NCI-H345 treated with DMSO at 0.1 percent for 48 hours (cell line): ENCODE measurements around the gene KCNQ1.

Source experiments
- DNase-seq: peaks from one replicate; lab custom pipeline; 2025; ENCODE audit not compliant: unreplicated experiment; lab: John Stamatoyannopoulos, UW

KCNQ1 gene

DNA sequence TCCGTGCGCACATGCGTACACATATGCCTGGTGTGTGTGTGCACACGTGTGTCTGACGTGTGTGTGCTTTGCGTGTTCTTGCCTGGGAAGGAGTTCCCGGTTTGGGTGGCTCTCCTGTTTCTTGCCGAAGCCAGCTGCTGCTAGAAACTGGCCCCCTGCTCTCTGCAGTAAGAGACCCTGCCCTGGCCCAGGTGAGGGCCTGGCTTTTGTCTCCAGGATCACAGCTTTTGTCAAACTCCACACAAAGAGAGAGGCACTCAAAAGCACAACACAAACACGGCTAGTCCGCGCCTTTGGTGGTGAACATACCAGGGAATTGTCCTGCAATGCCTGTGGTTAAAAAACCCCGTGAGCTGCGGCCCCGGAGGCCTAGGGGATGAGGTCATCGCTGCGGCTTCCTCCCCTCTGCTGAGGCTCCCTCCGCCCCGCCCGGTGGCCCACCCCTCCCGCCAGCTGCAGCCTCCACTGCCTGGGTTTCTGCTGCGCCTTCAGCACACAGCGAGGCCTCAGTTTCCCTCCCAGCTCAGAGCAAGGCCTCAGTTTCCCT is 88.9 kb downstream of the KCNQ1 start:
- DNase-seq = no peak

DNA sequence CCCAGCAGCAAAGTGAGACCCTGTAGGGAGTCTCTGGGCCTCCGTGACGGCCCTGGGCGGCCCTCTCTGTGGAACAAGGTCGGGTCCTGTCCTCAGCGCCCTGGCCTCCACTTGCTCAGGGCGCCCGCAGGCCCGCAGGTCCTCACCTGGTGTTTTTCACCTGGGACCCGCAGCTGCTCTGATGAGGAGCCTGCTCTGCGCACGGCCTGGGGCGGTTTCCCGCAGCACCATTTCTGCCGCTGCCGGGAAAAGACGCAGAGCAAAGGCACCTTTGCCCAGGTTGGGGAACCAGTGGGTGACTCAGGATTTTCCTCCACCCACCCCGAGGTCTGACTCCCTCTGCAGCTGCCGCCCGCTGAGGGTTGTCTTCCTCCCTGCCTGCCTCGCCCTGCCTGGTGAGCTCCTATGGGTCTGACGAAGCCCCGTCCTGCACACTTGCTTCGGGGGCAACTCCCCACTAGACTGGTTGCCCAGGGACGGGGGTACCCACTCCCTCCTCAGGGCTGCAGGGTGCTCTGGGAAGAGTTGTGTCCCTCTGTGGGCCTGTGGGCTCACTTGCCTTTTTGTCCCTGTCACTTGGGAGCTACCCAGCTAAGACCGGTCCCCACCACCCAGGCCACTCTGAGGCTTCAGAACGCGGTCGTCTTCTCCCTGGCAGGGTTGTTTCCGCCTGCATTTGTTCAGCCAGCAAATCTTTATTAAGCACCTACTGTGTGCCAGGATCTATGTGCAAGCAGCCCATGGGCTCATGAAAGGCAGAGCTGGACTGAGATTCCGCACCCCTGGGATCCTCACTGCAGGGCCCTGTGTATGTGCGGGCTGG is 89.5 kb downstream of the KCNQ1 start:
- no peak for DNase-seq

GRCh38 chr11:2534957-2535672 is 90.3 kb downstream of the KCNQ1 start:
- no peak for DNase-seq

GRCh38 chr11:2535673-2536439 is 91.0 kb downstream of the KCNQ1 start:
- DNase-seq = no peak

GRCh38 chr11:2536440-2536989 is 91.7 kb downstream of the KCNQ1 start:
- no peak for DNase-seq

DNA sequence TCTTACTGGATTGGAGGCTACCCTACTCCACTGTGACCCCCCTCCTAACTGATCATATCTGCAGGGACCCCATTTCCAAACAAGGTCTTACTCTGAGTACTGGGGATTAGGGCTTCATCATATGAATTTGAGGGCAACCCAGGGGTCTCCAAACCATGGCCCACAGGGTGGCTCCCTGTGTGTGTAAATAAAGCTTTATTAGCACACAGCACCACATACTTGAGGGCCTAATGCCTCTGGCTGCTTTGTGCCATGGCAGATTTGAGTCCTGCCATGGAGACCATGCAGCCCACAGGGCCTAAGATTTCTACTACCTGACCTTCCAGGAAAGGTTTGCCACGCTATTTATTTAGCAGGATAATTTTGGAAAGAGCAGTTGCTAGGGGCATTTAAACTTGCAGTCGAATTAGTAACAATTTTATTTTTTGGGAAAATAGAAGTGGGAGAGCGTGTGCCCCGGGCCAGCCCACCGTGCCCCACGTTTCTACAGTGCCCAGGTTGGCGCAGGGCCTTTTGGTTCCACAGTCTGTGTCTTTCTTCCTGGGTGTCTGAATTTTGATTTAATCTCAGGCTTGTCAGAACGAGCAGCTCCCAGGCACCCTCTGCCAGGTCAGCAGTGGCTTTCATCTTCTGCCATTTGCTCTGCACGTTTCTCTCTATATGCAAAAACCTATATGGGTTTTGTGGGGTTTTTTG is 92.3 kb downstream of the KCNQ1 start:
- no peak for DNase-seq

DNA sequence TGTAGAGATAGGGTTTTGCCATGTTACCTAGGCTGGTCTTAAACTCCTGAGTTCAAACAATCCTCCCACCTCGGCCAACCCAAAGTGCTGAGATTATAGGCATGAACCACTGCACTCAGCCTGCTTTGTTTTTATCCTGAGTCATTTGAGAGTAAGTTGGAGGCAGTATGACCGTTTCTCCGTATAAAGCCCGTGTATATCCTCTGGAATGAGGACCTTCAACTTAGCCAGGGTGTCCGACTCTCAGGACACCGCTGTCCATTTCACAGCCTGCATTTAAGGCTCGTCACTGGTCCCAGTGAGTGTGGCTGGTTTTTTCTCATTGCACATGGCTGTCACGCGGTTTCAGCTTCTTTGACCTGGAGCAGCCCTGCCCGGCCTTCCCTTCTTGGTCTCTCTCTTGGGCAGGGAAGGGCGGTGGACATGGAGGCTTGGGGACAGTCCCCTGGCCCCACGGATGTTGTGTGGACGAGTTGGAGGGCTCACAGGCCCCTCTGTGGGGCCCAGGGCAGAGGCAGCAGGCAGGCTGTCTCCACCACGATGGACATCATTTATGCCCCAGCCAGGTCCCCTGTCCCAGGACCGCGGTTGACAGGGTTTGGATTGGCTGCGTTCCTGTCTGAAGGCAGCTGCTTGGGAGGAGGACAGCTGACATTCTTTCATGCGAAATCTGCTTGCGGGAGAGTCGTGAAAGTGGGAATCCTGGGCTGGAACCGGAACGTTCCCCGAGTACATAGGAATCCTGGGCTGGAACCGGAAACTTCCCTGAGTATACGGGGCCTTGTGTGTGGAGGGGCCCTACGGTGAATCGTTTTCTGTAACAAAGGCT is 93.3 kb downstream of the KCNQ1 start:
- no peak for DNase-seq

DNA sequence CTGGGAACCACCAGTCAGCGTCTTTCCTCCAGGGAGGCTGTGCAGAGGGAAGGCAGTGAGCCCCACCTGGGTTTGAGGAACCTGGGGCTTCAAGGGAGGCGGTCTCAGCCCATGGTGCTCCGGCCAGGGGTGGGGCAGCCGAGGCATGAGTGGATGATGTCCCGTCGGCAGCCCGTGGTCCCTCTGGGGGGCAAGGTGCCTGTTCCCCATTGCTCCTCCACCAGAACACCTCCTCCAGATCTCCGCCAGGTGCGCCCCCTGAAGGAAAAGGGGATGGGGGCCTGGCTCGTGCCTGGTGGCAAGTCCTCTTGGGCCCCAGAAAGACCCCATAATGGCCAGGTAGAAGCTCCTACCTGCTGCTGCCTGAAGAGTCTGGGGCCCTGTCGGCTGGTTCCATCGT is 94.1 kb downstream of the KCNQ1 start:
- DNase-seq = no peak

- no peak for DNase-seq
These were observed 94.8 kb downstream of the KCNQ1 start for GRCh38 chr11:2539371-2540222.

DNA sequence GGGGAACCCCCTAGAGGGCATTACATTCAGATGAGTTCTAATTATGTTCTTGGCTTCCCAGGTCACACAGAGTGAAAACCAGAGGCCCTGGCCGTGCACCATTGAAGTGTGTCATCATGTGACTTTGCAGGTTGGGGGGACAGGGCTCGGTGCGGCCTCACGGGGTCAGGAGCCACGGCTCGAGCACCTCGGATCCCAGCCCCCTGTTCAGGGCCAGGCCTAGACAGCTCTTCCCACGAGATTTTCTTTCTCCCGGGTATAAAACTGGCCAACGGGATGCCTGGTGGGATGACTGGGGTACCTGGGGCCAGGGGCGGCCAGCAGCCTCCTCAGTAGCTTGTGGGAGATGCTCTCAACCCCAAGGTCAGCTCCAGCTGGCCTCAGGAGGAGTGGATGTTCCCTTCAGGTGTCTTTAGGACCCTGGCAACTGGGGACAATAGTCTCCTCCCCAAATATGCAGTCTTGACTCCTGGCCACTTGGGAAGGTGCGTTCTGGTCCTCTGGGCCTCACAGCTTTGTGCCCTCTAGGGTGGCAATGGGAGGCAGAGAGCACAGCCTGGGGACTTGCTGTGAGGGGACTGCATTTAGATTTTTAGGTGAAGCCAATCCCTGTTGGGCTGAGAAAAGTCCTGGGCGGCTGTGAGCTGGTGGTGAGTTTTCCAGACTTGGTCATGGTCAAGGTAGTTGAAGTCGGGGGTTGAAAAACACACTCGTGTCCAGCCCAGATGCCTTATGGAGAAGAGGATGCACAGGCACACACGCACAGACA is 95.6 kb downstream of the KCNQ1 start:
- no peak for DNase-seq

- DNase-seq = no peak
These were observed 96.3 kb downstream of the KCNQ1 start for GRCh38 chr11:2540992-2541680.

DNA sequence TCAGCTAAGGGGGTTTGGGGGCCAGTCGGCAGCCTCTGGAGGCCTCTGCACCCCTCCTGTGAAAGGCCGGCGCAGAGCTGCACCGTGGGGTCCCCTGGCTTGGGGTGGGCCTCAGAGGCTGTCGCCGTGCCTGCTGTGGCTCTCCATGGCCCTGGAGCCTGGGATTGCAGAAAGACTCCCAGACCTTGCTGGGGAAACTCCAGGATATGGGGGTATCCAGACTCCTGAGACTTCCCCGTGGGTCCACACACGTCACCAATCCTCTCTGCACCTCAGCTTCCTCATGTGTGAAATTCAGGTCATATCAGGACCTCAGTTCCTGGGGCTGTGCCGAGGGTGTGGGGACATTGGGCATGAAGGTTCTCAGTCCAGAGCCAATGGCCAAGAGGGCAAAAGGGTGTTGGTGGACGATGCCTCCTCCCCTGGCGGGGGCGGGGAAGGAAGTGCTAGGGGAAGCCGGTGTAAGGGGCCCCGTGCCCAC is 97.1 kb downstream of the KCNQ1 start:
- no peak for DNase-seq

DNA sequence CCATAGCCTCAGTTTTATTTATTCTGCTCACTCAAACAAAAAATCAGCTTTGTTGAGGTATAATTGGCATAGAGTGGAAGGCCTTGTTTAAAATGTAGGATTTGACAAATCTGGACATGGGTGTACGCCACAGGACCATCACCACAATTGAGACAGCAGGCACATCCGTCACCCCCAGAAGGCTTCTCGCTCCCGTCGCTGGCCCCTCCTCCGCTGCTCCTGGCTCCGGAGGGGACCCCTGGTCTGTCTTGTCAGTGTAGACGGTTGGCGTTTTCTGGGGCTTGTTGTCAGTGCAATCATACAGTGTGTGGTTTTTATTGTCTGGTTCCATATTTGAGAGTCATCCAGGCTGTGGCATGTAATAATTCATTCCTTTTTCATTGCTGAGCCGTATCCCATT is 97.6 kb downstream of the KCNQ1 start:
- no peak for DNase-seq

- DNase-seq = no peak
These were observed 103.0 kb downstream of the KCNQ1 start for GRCh38 chr11:2547806-2548205.

DNA sequence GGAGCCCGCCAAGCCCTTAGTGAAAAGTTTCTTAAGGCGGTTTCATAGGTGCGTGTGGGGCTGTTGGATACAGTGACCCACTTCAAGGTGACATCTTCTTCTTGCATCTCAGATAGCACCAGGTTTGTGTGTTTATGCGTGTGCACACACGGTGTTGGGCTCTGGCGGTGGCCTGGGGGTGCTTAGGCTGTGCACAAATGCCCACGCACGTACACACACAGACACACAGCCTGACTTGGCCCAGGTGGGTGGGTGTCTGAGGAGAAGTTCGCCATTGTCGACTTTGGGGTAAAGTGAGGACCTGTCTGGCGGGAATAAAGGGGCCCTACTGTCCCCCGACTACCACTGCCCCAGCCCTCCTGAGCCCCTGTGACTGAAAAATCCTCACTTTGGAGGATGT is 103.8 kb downstream of the KCNQ1 start:
- no peak for DNase-seq

- DNase-seq = no peak
These were observed 104.3 kb downstream of the KCNQ1 start for GRCh38 chr11:2549080-2549479.

- DNase-seq = no peak
These were observed 104.7 kb downstream of the KCNQ1 start for GRCh38 chr11:2549491-2549875.
